Stimulated activated CD4-positive, alpha-beta T cell treated with anti-CD3 and anti-CD28 coated beads, Interleukin-4, amount 100 ng/mL, for 1 hour (primary cell): ENCODE results near the gene EFCAB10.
"Not testable (repeated sequence)": the region's sequence is repeated elsewhere in the genome, so short reads cannot be mapped to it uniquely, and the experiment has no call there.

Experiments used
- DNase-seq: peaks from one replicate; pipeline ENCODE4 v3.0.0-alpha.2; 2020

The EFCAB10 gene

GRCh38 chr7:105530126-105530525, 51.2 kb downstream of the EFCAB10 start:
- no peak for DNase-seq

GRCh38 chr7:105527737-105528136, 53.6 kb downstream of the EFCAB10 start:
- not testable (repeated sequence) for DNase-seq

- DNase-seq = no peak
Observed at GRCh38 chr7:105524840-105525239, 56.5 kb downstream of the EFCAB10 start.

GRCh38 chr7:105524423-105524822, 56.9 kb downstream of the EFCAB10 start:
- DNase-seq = not testable (repeated sequence)

- peak; percentile 82 for DNase-seq
Observed at GRCh38 chr7:105521717-105522463, 59.4 kb downstream of the EFCAB10 start, which contains the start of gene PUS7. TSS of gene PUS7 (minus strand) at chr7:105522271. CDS start at chr7:105508512, 13,759 bp downstream.

GRCh38 chr7:105521027-105521716, 60.1 kb downstream of the EFCAB10 start:
- peak; percentile 55 for DNase-seq

GRCh38 chr7:105520620-105521019, 60.7 kb downstream of the EFCAB10 start:
- DNase-seq = not testable (repeated sequence)

GRCh38 chr7:105519353-105519752, 61.9 kb downstream of the EFCAB10 start:
- DNase-seq = no peak

- not testable (repeated sequence) for DNase-seq
Observed at GRCh38 chr7:105515610-105516009, 65.7 kb downstream of the EFCAB10 start.
